Spleen (tissue), 11 donors: ENCODE data around the gene LCE3B. TPM values are rescaled to one million over a fixed set of nuclear protein-coding genes. Genes with fewer than 3 reads are reported as not detected.
"Not testable (repeated sequence)": the region's sequence is repeated elsewhere in the genome, so short reads cannot be mapped to it uniquely, and the experiment has no call there.

Source experiments
- DNase-seq: peaks from one replicate; pipeline ENCODE4 v3.0.0-alpha.2; 2020
- H3K27ac ChIP-seq, 8 donors: fragments of 200-600 bp; sonication (generic) in 7 of 8; 1 replicate in 4 of 8; 2 replicates in 4 of 8; pipeline versions ENCODE4 v1.5.0 to v1.8.0; 2016 to 2021; ENCODE audit warnings: inconsistent platforms in 4 of 8, mild to moderate bottlenecking in 4 of 8, moderate library complexity in 1 of 8
- H3K27me3 ChIP-seq, 7 donors: fragments of 200-600 bp; sonication (generic) in 6 of 7; replicated peaks in 1 of 7; 1 replicate in 4 of 7; 2 replicates in 3 of 7; pipeline versions ENCODE4 v1.5.0 to v1.8.0; 2016 to 2021; ENCODE audit warnings: inconsistent platforms in 3 of 7, mild to moderate bottlenecking in 1 of 7
- H3K36me3 ChIP-seq, 6 donors: fragments of 200-600 bp; sonication (generic) in 5 of 6; 1 replicate in 4 of 6; 2 replicates in 2 of 6; pipeline versions ENCODE4 v1.5.0 to v1.8.0; 2016 to 2021; ENCODE audit warnings: inconsistent platforms in 2 of 6
- H3K4me1 ChIP-seq, 6 donors: fragments of 200-600 bp; sonication (generic) in 5 of 6; 1 replicate in 3 of 6; 2 replicates in 3 of 6; pipeline versions ENCODE4 v1.5.0 to v1.8.0; 2016 to 2021; ENCODE audit warnings: inconsistent platforms in 3 of 6
- H3K4me3 ChIP-seq, 8 donors: fragments of 200-600 bp; sonication (generic) in 7 of 8; 1 replicate in 4 of 8; 2 replicates in 4 of 8; pipeline versions ENCODE4 v1.5.0 to v1.8.0; 2016 to 2021; ENCODE audit warnings: inconsistent platforms in 4 of 8, mild to moderate bottlenecking in 4 of 8, moderate library complexity in 2 of 8
- H3K9me3 ChIP-seq, 8 donors: fragments of 200-600 bp; sonication (generic) in 7 of 8; 1 replicate in 4 of 8; 2 replicates in 4 of 8; pipeline versions ENCODE4 v1.5.0 to v1.8.0; 2016 to 2021; ENCODE audit warnings: inconsistent platforms in 4 of 8
- CTCF ChIP-seq, 11 experiments: fragments of 200-600 bp in 7 of 11; fragments of 450-650 bp in 4 of 11; sonication (generic) in 4 of 11; IDR thresholded peaks in 8 of 11; conservative IDR thresholded peaks in 3 of 11; 1 replicate in 7 of 11; 2 replicates in 4 of 11; pipeline versions ENCODE4 v1.4.0 to v1.8.0; 2016 to 2021; ENCODE audit warnings: antibody characterized with exemption in 11 of 11, inconsistent platforms in 4 of 11, mild to moderate bottlenecking in 1 of 11
- POLR2A ChIP-seq, 3 donors: fragments of 450-650 bp; IDR thresholded peaks; one replicate each; pipeline ENCODE4 v1.5.1; 2017; ENCODE audit warnings: antibody characterized with exemption in 3 of 3, mild to moderate bottlenecking in 1 of 3
- POLR2AphosphoS5 ChIP-seq, 3 donors: sonication (generic); formaldehyde crosslinking; IDR thresholded peaks; one replicate each; pipeline ENCODE4 v1.5.1; 2017; ENCODE audit warnings: antibody characterized with exemption in 3 of 3
- WGBS, 5 donors: extraction: QIAGEN DNeasy Blood & Tissue Kit in 3 of 5; methylation state at CpG; one replicate each; pipeline versions ENCODE4 v1.1.5 to v1.1.7; 2013 to 2018; 5-methylcytosine and 5-hydroxymethylcytosine counted together
- intact Hi-C: fragments of 100-400 bp; cut with DNase I; formaldehyde crosslinking; loops from one replicate; pipeline ENCODE4 v1.15.0; 2023; ENCODE audit warnings: low total_unique reads
- polyA plus RNA-seq, 3 donors: library from polyadenylated mRNA; stranded (reverse); fragments of 200-250 nt; gene quantifications; one replicate each; pipeline ENCODE4 v1.2.1, GENCODE V29; 2013
- total RNA-seq, 7 donors: library from RNA; depleted of rRNA in 3 of 7; stranded (reverse); fragments of >200 nt in 3 of 7; fragmentation: NEBNext Ultra II Directional in 4 of 7; extraction: Animal tissue kit (Norgen Biotek cat#: 25700) in 4 of 7; gene quantifications; one replicate each; pipeline versions ENCODE4 v1.1.0 to v1.2.1, GENCODE V29; 2016 to 2021
- donor health status: healthy with polysubstance abuse.
- donor health status: DM: no; HTN: no; CAD: no; lungs with moderate emphysema.
- donor health status: DM: no; HTN: no; CAD: no.
- donor health status: Bipolar disorder and iron deficiency.
- donor health status: healthy.
- donor health status: DM: no; HTN: no; CAD: no.
- donor health status: DM: yes; HTN: yes; CAD: no.

The LCE3B gene
- total and polyA plus RNA-seq, 10 donors = not detected

- H3K27me3 ChIP-seq = peaks cover 0 to 29% (median 0%) of the 10 kb centered on the region in 7 donors
- TF ChIP-seq CTCF (IDR thresholded peaks at IDR 0.05 in 8 of 11, conservative IDR thresholded peaks at IDR 0.05 in 3 of 11) (no peak), POLR2A (IDR thresholded peaks at IDR 0.05) (no peak), POLR2AphosphoS5 (IDR thresholded peaks at IDR 0.05) (no peak)
- H3K36me3 ChIP-seq = no peaks in the 10 kb centered on the region
- H3K27ac ChIP-seq = no peak overlapping the region
- WGBS, 5 donors = 70 to 87% (median 74%) methylated on average over 2 of the region's 2 CpGs
- no peak overlapping the region for H3K4me3 ChIP-seq
- no peaks in the 10 kb centered on the region for H3K4me1 ChIP-seq
- intact Hi-C loops = no loop called here
- H3K9me3 ChIP-seq = no peaks in the 10 kb centered on the region
- no peak for DNase-seq
Measured at GRCh38 chr1:152577168-152577567, 36.4 kb upstream of the LCE3B start.

GRCh38 chr1:152579526-152579925, 34.1 kb upstream of the LCE3B start:
- intact Hi-C loops, H3K27ac ChIP-seq, H3K4me3 ChIP-seq, DNase-seq, H3K4me1 ChIP-seq, H3K9me3 ChIP-seq, H3K36me3 ChIP-seq: not testable (repeated sequence)
- peaks cover 0 to 21% (median 0%) of the 10 kb centered on the region in 7 donors for H3K27me3 ChIP-seq
- 83 to 96% (median 91%) methylated on average over 5 to 9 of the region's 9 CpGs for WGBS, 5 donors

- Histone ChIP-seq H3K9me3 (no peaks in the 10 kb centered on the region), H3K27me3 (peaks cover 0 to 21% (median 0%) of the 10 kb centered on the region in 7 donors), H3K4me3 (no peak within 1 kb of the TSS), H3K27ac (no peak within 1 kb of the TSS), H3K4me1 (no peaks in the 10 kb centered on the region), H3K36me3 (no peaks in the 10 kb centered on the region)
- intact Hi-C loops = no loop called here
- WGBS, 5 donors = 69 to 80% (median 74%) methylated on average over 4 of the region's 4 CpGs
- no peak for DNase-seq
- TF ChIP-seq CTCF (IDR thresholded peaks at IDR 0.05 in 8 of 11, conservative IDR thresholded peaks at IDR 0.05 in 3 of 11) (no peak), POLR2AphosphoS5 (IDR thresholded peaks at IDR 0.05) (no peak), POLR2A (IDR thresholded peaks at IDR 0.05) (no peak)
Measured at GRCh38 chr1:152580433-152580832, 33.2 kb upstream of the LCE3B start, which contains the start of gene LCE3D. TSS of gene LCE3D (minus strand) at chr1:152580516. CDS start at chr1:152579936, 580 bp downstream.

- Histone ChIP-seq H3K9me3 (no peaks in the 10 kb centered on the region), H3K36me3 (no peaks in the 10 kb centered on the region), H3K4me1 (no peaks in the 10 kb centered on the region), H3K4me3 (no peak overlapping the region), H3K27ac (no peak overlapping the region), H3K27me3 (peaks cover 0 to 21% (median 0%) of the 10 kb centered on the region in 7 donors)
- no peak for TF ChIP-seq POLR2A (IDR thresholded peaks at IDR 0.05)
- no peak for TF ChIP-seq POLR2AphosphoS5 (IDR thresholded peaks at IDR 0.05)
- no peak for TF ChIP-seq CTCF (IDR thresholded peaks at IDR 0.05 in 8 of 11, conservative IDR thresholded peaks at IDR 0.05 in 3 of 11)
- no peak for DNase-seq
- intact Hi-C loops = no loop called here
- 54 to 81% (median 67%) methylated on average over 1 of the region's 1 CpG for WGBS, 5 donors
Measured at GRCh38 chr1:152582647-152583046, 31.0 kb upstream of the LCE3B start.

GRCh38 chr1:152585586-152585985, 28.0 kb upstream of the LCE3B start:
- WGBS, 5 donors = 43 to 64% (median 63%) methylated on average over 1 of the region's 1 CpG; no CpG with 5 or more reads in 2 of the 5 donors
- intact Hi-C loops = no loop called here

More at GRCh38 chr1:152585586-152585985, 28.0 kb upstream of the LCE3B start:
- no peak overlapping the region for H3K4me3 ChIP-seq
- H3K27me3 ChIP-seq = peaks cover 0 to 1% (median 0%) of the 10 kb centered on the region in 7 donors
- TF ChIP-seq POLR2AphosphoS5 (IDR thresholded peaks at IDR 0.05) (no peak), POLR2A (IDR thresholded peaks at IDR 0.05) (no peak), CTCF (IDR thresholded peaks at IDR 0.05 in 8 of 11, conservative IDR thresholded peaks at IDR 0.05 in 3 of 11) (no peak)
- no peaks in the 10 kb centered on the region for H3K9me3 ChIP-seq
- no peak for DNase-seq
- no peak overlapping the region for H3K27ac ChIP-seq
- no peaks in the 10 kb centered on the region for H3K4me1 ChIP-seq
- no peaks in the 10 kb centered on the region for H3K36me3 ChIP-seq
